ENCODE data around the gene MINDY3. TPM values are rescaled to one million over a fixed set of nuclear protein-coding genes. Genes with fewer than 3 reads are reported as not detected.

MINDY3 gene
- total RNA-seq, 1 experiment from 2014 or later = 11.3 TPM

DNA sequence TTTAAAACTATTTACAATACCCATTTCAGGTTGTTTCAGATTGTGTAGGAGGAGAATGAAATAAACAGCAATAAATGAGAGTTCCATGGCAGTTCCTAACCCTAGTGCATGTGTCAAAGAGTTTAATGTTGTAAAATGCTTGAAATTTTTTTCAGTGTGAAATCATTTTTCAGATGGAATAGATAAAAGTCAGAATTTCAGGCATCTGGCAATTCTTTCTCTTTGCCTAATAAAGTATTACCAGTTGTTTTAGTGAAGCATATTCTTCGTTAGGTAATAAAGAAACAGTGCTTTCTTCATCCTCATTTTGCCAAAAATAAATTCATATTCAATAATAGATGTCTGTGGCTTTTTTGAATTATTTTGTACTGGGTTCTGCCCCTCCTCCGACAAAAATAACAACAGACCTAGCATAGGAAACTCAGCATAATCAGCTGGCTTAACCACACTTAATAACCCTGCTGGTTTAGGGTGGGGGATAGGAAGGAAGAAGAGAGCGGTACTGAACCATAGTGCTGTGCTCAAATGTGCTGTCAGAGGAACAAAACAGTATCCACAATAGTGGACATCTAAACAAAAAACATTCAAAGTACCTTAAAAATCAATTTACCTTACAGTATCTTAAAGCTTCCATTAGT, 39.1 kb downstream of the MINDY3 start (continued):
- TF ChIP-seq, protein P1, sequence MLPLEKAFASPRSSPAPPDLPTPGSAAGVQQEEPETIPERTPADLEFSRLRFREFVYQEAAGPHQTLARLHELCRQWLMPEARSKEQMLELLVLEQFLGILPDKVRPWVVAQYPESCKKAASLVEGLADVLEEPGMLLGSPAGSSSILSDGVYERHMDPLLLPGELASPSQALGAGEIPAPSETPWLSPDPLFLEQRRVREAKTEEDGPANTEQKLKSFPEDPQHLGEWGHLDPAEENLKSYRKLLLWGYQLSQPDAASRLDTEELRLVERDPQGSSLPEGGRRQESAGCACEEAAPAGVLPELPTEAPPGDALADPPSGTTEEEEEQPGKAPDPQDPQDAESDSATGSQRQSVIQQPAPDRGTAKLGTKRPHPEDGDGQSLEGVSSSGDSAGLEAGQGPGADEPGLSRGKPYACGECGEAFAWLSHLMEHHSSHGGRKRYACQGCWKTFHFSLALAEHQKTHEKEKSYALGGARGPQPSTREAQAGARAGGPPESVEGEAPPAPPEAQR (CRISPR knock-in tag; IDR thresholded peaks at IDR 0.05) = no peak
- no peak for TF ChIP-seq IRF2 (CRISPR knock-in tag; IDR thresholded peaks at IDR 0.05; ENCODE audit: borderline replicate concordance, low read depth)
- no peak for TF ChIP-seq GRHL2 (CRISPR knock-in tag; IDR thresholded peaks at IDR 0.05; ENCODE audit: insufficient replicate concordance, severe bottlenecking)
- no peak for TF ChIP-seq NR3C1 (CRISPR knock-in tag; conservative IDR thresholded peaks at IDR 0.05; ENCODE audit: low read depth)
- TF ChIP-seq ZNF232 (CRISPR knock-in tag; IDR thresholded peaks at IDR 0.05) = no peak
- TF ChIP-seq, protein P2, sequence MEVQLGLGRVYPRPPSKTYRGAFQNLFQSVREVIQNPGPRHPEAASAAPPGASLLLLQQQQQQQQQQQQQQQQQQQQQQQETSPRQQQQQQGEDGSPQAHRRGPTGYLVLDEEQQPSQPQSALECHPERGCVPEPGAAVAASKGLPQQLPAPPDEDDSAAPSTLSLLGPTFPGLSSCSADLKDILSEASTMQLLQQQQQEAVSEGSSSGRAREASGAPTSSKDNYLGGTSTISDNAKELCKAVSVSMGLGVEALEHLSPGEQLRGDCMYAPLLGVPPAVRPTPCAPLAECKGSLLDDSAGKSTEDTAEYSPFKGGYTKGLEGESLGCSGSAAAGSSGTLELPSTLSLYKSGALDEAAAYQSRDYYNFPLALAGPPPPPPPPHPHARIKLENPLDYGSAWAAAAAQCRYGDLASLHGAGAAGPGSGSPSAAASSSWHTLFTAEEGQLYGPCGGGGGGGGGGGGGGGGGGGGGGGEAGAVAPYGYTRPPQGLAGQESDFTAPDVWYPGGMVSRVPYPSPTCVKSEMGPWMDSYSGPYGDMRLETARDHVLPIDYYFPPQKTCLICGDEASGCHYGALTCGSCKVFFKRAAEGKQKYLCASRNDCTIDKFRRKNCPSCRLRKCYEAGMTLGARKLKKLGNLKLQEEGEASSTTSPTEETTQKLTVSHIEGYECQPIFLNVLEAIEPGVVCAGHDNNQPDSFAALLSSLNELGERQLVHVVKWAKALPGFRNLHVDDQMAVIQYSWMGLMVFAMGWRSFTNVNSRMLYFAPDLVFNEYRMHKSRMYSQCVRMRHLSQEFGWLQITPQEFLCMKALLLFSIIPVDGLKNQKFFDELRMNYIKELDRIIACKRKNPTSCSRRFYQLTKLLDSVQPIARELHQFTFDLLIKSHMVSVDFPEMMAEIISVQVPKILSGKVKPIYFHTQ (CRISPR knock-in tag; IDR thresholded peaks at IDR 0.05) = no peak

DNA sequence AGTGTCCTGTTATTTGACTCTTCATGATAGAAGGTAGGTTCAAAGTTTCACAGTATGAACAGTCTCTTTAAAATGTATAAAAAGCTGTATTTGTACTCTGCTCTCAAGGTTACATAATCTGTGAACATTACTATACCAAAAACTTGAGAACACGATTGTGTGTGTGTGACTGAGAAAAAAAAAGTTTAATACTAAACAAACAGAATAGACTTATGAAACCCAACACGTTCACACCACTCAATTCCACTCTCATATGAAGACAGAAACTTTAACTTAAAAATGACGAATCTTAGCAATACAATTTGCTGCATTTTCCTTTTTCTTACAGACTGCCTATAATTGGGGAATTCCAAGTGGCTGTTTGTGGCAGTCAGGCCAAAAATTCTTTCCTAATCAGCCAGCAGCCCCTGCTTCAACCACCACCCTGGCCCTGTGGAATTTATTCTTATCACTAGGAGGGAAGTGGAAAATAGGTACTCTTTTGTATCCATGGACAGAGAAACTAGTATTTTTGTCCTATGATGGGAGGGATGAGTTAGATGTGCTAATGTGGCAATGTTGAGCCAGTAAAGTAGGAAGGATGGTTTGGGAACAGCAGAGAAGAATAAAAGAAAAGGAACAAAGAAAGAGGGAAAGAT, 42.8 kb downstream of the MINDY3 start:
- CTCF ChIA-PET = no interaction called here
- POLR2A ChIA-PET = no interaction called here
- no peak overlapping the region for H3K27ac Mint-ChIP-seq
- TF ChIP-seq, protein P3, sequence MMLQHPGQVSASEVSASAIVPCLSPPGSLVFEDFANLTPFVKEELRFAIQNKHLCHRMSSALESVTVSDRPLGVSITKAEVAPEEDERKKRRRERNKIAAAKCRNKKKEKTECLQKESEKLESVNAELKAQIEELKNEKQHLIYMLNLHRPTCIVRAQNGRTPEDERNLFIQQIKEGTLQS (CRISPR knock-in tag; conservative IDR thresholded peaks at IDR 0.05) = no peak
- TF ChIP-seq ZNF671 (CRISPR knock-in tag; IDR thresholded peaks at IDR 0.05) = no peak
- TF ChIP-seq, protein P4, sequence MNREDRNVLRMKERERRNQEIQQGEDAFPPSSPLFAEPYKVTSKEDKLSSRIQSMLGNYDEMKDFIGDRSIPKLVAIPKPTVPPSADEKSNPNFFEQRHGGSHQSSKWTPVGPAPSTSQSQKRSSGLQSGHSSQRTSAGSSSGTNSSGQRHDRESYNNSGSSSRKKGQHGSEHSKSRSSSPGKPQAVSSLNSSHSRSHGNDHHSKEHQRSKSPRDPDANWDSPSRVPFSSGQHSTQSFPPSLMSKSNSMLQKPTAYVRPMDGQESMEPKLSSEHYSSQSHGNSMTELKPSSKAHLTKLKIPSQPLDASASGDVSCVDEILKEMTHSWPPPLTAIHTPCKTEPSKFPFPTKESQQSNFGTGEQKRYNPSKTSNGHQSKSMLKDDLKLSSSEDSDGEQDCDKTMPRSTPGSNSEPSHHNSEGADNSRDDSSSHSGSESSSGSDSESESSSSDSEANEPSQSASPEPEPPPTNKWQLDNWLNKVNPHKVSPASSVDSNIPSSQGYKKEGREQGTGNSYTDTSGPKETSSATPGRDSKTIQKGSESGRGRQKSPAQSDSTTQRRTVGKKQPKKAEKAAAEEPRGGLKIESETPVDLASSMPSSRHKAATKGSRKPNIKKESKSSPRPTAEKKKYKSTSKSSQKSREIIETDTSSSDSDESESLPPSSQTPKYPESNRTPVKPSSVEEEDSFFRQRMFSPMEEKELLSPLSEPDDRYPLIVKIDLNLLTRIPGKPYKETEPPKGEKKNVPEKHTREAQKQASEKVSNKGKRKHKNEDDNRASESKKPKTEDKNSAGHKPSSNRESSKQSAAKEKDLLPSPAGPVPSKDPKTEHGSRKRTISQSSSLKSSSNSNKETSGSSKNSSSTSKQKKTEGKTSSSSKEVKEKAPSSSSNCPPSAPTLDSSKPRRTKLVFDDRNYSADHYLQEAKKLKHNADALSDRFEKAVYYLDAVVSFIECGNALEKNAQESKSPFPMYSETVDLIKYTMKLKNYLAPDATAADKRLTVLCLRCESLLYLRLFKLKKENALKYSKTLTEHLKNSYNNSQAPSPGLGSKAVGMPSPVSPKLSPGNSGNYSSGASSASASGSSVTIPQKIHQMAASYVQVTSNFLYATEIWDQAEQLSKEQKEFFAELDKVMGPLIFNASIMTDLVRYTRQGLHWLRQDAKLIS (CRISPR knock-in tag; IDR thresholded peaks at IDR 0.05; ENCODE audit: borderline replicate concordance) = no peak
- TF ChIP-seq FOXJ3 (CRISPR knock-in tag; IDR thresholded peaks at IDR 0.05; ENCODE audit: borderline replicate concordance) = no peak
- TF ChIP-seq, protein P5, sequence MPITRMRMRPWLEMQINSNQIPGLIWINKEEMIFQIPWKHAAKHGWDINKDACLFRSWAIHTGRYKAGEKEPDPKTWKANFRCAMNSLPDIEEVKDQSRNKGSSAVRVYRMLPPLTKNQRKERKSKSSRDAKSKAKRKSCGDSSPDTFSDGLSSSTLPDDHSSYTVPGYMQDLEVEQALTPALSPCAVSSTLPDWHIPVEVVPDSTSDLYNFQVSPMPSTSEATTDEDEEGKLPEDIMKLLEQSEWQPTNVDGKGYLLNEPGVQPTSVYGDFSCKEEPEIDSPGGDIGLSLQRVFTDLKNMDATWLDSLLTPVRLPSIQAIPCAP (CRISPR knock-in tag; IDR thresholded peaks at IDR 0.05) = no peak
- TF ChIP-seq NR2C2 (CRISPR knock-in tag; IDR thresholded peaks at IDR 0.05) = no peak
- no peak for TF ChIP-seq SP1 (CRISPR knock-in tag; conservative IDR thresholded peaks at IDR 0.05)
- TF ChIP-seq, protein P6, sequence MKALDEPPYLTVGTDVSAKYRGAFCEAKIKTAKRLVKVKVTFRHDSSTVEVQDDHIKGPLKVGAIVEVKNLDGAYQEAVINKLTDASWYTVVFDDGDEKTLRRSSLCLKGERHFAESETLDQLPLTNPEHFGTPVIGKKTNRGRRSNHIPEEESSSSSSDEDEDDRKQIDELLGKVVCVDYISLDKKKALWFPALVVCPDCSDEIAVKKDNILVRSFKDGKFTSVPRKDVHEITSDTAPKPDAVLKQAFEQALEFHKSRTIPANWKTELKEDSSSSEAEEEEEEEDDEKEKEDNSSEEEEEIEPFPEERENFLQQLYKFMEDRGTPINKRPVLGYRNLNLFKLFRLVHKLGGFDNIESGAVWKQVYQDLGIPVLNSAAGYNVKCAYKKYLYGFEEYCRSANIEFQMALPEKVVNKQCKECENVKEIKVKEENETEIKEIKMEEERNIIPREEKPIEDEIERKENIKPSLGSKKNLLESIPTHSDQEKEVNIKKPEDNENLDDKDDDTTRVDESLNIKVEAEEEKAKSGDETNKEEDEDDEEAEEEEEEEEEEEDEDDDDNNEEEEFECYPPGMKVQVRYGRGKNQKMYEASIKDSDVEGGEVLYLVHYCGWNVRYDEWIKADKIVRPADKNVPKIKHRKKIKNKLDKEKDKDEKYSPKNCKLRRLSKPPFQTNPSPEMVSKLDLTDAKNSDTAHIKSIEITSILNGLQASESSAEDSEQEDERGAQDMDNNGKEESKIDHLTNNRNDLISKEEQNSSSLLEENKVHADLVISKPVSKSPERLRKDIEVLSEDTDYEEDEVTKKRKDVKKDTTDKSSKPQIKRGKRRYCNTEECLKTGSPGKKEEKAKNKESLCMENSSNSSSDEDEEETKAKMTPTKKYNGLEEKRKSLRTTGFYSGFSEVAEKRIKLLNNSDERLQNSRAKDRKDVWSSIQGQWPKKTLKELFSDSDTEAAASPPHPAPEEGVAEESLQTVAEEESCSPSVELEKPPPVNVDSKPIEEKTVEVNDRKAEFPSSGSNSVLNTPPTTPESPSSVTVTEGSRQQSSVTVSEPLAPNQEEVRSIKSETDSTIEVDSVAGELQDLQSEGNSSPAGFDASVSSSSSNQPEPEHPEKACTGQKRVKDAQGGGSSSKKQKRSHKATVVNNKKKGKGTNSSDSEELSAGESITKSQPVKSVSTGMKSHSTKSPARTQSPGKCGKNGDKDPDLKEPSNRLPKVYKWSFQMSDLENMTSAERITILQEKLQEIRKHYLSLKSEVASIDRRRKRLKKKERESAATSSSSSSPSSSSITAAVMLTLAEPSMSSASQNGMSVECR (CRISPR knock-in tag; IDR thresholded peaks at IDR 0.05; ENCODE audit: borderline replicate concordance) = no peak
- no peak for TF ChIP-seq TP53 (CRISPR knock-in tag; IDR thresholded peaks at IDR 0.05)
- TF ChIP-seq, protein P7, sequence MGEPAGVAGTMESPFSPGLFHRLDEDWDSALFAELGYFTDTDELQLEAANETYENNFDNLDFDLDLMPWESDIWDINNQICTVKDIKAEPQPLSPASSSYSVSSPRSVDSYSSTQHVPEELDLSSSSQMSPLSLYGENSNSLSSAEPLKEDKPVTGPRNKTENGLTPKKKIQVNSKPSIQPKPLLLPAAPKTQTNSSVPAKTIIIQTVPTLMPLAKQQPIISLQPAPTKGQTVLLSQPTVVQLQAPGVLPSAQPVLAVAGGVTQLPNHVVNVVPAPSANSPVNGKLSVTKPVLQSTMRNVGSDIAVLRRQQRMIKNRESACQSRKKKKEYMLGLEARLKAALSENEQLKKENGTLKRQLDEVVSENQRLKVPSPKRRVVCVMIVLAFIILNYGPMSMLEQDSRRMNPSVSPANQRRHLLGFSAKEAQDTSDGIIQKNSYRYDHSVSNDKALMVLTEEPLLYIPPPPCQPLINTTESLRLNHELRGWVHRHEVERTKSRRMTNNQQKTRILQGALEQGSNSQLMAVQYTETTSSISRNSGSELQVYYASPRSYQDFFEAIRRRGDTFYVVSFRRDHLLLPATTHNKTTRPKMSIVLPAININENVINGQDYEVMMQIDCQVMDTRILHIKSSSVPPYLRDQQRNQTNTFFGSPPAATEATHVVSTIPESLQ (CRISPR knock-in tag; IDR thresholded peaks at IDR 0.05) = no peak
- no peak for TF ChIP-seq ZNF396 (CRISPR knock-in tag; IDR thresholded peaks at IDR 0.05; ENCODE audit: borderline replicate concordance)

More for the DNA sequence above, 42.8 kb downstream of the MINDY3 start:
- no peak for ATAC-seq
- H3K9me3 Mint-ChIP-seq = no peaks in the 10 kb centered on the region
- no peaks in the 10 kb centered on the region for H3K27me3 Mint-ChIP-seq (ENCODE audit: low read depth)
- H3K4me3 Mint-ChIP-seq = no peak overlapping the region
- DNase-seq (ENCODE audit: low spot score) = no peak
- H3K4me1 Mint-ChIP-seq = no peaks in the 10 kb centered on the region
- no peaks in the 10 kb centered on the region for H3K36me3 Mint-ChIP-seq

Measured in WTC11 (cell line).